HPDE6-E6E7 (cell line): ENCODE measurements around the gene PDZRN4.

ENCODE experiments used
- DNase-seq: peaks from one replicate; pipeline ENCODE4 v3.0.0; 2011; ENCODE audit warnings: missing footprints; ENCODE audit errors: extremely low spot score

The PDZRN4 gene

DNA sequence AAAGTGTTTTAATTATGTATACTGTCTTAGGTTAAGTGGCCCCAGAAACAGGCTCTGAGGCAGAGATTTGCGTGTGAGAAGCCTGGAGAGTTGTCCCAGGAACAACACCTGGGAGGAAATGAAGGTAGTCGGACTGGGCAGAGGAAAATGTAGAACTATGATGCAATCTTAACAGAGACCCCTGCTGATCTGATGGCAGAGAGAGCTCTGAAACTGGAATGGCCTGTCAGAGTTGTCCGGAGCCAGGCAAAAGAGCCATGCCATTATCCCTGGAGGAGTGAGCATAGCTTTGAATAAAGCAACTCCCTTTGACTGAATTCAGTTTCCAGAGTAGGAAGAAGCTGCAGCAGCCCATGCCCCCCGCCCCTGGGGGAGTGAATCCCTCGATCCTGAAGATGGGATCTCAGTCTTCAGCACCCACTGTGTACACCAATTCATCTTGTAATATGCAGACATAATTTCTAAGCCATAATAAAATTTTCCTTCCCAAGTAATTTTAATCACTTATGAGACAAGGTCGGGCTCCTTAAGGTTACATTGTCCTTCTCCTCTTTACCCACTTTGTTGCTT lies 264.8 kb downstream of the PDZRN4 start:
- no peak for DNase-seq

DNA sequence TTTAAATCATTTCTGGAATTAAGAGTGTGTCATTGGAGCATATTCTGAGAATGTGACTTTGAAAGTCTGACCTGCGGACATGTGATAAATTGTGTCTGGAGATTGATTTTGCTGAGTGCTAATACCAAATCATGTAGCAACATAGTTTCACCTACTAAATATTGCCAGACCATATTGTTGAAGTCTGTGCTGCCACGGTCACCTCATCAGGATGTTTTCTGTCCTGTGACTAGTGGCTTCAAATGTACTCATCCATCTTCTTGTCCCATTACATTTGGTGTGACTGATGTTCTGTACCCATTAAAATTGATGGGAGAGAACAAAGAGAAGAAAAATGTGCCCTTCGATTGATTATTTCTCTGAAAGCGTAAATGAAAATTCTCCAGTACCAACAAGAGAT lies 265.3 kb downstream of the PDZRN4 start:
- no peak for DNase-seq

DNA sequence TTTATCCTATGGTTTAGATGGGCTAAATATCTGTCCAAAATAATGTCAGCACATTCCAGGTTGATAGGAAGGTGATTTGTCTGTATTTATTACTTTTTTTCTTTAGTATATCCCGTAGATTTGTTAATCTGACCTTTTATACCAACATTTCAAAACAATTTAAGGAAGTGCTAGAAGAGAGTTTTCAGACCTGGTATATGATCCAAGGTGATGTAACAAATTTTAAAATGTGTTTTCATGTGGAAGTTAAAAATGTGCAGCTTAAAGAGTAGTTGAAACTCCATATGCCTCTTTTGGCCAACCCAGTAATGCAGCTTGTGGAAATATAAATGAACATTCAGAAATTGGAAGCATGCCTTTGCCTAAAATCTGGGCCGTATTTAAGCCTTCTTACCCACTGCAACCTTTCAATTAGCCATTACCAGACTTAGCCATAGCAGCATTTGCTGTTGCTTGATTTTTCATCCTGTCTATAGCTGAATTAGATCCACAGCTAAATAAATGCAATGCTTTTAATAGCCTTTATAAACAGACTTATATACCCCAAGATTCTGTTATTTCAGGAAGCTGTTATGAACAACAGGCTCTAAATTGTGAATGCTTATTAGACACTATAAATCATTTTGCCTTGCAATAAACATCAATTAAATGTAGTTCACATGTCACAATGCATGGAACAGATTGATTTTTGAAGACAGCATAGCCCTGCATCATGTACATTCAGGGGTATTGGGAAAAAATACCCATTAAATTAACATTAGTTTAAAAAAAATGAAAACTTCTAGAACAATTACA lies 271.2 kb downstream of the PDZRN4 start:
- DNase-seq, result no peak

DNA sequence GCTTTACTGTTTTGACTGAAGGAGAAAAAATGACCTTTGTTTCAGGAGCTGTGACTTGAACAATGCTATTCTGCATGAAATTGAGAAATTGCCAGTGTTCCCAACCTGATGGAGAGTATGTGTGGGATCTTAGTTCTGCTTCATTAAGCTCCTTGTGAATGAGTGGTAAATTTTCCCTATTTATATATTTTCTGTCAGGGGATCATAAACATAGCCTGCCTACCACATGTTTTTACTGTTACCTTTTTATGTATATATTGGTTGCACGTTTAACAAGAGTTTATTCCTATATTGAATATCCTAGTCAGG lies 271.7 kb downstream of the PDZRN4 start:
- DNase-seq, result no peak

DNA sequence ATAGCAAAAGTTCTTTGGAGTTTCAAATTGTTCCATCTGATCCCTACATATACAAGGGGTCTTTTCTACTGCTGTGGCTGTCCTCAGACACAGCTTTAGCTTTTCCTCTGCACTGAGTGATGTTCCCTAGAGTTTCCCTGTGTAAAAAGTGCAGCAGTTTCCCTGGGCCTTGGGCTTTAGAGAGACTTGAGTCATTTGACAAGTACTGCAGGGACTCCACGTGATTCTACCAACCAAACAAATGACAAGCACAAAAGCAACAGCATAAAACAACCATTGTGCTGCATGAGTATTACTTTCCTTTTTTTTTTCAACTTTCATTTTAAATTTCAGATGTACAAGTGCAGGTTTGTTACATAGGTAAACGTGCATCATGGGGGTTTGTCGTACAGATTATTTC lies 272.8 kb downstream of the PDZRN4 start:
- DNase-seq, result no peak

DNA sequence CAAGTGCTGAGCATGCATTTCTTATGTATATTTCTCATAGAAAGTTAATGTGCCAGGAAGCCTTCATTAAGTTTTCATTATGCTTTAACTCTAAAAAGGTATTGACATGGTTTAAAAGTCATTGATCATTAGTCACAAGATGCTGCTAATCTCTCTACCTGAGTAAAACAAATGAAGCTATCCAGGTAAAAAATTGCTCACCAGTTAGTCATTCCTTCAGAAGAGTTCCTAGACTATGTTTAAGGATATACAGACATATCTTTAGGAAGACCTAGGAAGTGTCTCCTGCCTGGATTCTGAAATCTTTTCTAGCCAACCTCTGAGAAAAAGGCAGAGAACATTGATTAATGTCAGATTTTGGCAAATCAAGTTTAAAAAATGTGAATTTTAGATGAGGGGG lies 274.2 kb downstream of the PDZRN4 start:
- no peak for DNase-seq

DNA sequence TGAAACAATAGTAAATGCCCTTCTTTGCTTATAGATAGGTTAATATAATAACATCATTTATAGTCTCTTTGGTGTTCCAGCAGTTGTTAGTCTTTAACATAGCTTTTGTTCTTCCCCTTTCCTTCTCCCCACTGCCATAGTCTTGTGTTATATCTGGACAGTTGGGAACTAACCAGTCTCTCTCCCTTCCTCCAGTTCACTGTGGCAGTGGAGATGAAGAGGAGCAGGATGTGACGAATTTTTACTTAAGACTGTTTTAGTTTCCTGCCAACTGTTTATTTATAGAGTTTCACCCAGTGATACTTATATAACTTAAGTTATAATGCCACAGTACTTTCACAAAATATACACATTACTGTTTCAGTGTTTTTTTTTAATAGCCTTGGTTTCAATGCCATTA lies 277.4 kb downstream of the PDZRN4 start:
- DNase-seq, result no peak

DNA sequence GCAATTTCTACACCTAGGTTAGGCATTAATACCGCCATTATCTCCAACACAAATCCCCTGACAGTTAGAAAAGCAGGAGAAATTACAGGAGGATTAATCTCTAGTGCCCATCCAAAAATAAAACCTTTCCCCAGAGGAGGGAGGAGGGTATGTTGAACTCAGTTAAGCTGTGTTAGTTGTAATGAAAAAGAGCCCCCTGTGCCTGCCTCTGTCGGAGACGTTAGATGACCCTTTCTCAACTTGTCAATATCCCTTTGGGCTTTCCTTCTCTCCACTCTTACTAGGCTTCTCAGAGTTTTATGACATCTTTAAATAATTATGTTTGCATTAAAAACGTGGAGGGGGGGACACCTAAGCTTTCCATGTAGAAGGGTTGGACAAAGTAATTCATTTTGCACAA lies 278.2 kb downstream of the PDZRN4 start:
- DNase-seq, result no peak

DNA sequence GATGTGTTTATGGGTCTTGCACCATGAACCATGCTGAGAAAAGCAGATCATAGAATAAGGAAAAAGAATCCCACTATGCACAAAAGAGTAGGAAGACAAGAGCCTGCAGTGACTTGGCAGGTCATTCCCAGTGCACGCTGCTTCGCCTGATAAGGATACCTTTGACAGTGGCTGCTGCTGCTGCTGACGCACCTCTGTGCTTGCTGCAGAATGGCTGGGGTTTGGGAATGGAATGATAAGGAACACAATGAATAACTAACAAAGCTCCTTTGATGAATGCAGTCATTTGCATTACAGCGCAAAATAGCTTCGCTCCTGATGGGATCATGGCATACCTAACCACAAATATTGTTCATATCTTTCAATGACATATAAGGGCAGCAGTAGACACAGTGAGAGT lies 278.7 kb downstream of the PDZRN4 start:
- DNase-seq, result no peak

DNA sequence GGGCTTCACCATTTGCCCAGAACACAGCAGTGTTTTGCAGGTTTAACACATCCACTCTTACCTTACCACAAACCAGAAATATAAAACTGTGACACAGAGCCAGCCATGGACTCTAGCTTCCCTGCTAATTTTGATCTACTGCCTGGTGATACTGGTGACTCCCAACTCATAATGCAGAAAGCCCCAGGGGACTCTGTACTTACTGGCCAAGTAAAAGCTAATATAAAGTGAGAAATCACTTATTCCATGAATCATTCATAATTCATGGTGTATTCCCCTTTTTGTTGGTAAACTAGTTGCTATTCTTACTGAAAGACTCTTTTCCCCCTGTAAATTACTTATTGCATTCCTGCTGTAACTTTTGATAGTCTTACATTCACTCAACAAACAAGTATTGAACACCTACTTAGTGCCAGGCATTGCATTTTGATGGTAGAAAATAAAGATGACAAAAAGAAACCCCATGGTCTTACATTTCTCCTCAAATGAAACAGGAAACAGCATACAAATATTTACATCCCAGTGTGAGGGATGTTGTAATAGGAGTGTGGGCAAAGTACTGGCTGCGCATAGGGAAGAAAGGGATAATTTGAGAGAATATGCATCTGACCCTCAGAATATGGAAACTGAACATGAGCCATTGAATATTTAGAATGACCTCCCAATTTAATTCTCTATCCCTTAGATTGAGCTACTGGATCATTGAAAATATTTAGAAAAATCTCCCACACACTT lies 279.6 kb downstream of the PDZRN4 start:
- no peak for DNase-seq

DNA sequence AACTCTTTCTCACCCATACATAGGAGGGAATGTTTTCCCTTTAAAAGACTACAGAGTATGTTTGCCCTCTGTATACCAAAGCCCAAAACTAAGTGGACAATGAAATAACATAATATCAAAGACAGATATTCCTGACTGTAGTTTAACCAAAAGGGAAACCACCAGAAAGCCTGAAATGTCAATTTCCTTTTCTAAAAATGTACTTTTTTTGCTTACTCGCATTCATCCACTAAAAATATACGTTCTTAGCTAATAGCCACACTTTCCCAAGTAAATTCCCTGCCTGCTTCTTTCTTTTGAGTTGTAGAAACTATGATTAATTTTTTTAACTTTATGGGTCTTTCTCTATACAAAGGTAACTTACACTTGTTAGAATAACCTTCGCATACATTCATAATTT lies 280.2 kb downstream of the PDZRN4 start:
- no peak for DNase-seq

DNA sequence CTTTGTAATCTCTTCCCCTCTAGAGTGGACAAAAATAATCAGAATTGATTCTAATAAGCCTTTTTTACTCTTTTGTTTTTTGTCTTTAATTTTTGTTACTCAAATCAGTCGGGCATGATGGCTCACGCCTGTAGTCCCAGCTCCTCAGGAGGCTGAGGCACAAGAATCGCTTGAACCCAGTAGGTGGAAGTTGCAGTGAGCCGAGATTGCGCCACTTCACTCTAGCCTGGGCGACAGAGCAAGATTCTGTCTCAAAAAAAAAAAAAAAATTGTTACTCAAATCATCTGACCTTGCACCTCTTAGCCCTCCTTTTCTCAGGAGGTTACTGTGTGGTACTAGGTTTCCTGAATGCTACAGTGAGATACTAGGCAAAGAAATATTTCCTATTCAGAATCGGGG lies 280.6 kb downstream of the PDZRN4 start:
- DNase-seq, result no peak

DNA sequence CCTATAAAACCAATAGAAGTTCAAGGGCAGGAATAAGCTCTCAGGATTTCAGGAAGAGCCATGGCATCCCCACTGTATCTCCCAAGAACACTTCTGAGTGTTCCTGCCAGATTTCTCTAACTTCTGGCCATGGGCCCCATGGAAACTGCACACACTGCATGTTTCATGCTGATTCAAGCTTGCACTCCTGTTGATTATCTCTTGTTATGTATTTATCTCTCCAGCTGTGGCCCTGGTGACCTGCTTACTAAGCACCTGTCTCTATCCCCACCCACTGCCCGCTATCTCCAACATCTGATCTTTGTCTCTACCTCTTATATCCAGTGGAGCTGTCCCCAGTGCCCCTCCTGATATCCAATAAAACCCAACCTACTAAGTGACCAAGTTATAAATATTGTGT lies 285.3 kb downstream of the PDZRN4 start:
- DNase-seq, result no peak

DNA sequence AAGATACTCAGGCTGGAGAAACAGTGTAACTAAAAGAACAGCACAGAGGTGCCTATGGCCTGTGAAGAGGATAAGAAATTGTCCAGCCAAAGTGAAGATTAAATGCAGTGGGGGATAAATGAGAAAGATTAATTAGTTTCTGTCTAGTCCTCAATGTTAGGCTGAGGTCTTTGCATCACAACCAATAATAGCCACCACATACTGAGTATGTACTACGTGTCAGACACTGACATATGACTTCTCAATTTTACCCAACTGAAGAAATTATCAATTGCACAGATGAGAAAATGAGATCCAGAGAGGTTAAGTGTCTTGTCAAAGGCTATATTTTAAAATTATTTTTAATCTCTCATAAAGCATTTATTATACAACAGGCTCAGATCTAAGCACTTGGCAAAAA lies 285.9 kb downstream of the PDZRN4 start:
- DNase-seq, result no peak

DNA sequence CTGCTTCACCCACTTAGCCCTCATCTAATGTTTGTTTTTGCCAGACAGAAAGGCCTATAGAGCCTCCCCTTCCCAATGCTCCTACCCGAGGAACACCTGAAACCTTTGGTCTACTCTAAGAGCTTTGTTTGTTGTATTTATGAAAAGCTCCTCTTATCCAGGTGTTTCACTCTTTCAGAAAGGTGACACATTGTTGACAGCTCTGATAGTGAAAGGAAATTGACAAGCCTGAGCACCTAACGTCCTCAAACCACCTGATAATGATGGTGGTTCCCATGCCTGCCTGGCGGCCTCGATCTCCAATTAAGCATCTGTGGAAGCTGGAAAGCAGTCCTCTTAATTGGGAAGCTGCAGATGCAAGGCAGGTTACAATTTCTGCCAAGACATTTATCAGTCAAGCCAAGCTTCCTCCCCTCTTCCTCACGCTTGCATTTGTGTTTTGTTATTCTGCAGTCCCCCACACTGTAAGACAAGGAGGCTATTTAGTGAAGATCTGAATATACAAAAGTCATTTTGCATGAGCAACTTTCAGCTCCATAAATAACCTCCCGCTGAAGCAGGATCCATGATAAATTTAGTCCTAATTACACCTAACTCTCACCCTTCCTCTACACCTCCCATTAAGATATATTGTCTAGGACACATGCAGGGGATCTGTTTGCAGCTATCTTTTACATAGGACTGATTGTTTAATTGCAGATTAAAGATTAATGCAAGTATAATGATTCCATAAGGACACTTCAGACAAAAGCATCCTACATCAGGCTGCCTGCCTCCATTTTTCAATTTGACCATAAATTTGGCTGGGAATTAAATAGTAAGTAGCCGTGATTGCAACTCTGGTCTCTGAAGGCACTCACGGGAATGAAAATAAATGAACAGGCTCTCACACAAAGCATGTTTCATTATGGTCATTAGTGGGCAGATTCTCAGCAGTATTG lies 288.6 kb downstream of the PDZRN4 start:
- no peak for DNase-seq

DNA sequence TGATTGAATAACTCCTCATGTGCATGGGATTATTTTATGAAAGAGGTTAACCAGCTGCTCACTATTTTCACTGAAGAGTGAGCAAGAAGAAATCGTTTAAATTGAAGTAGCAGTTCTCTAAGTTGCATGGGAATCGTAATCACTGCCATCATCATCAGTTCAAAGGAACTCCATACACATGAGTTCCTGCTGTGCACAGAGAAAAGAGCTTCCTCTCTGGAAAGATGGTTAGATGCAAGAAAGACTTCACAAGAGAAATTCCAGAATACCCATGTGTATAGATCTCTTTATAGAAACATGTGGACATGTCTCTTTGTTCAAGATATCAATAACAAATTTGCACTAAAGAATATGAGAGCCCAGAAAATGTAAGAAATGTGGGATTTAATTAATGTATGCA lies 291.3 kb downstream of the PDZRN4 start:
- DNase-seq, result no peak

DNA sequence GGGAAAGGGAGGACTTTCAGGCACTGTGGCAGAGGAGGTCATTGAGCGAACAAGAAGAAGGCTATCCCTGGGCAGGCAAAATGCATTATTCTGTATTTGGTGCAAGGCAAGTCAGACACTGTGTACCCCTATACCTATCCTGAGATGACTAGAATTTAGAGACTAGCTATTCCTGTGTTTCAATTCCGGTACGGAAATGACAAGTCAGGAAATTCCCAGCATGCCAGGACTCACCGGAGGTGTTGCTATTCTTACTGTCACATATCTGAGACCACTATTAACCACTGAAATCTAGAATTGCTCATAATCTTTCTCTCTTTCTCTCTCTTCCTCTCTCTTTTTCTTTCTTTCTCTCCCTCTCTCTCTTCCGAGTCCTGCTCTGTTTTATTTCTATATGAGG lies 297.1 kb downstream of the PDZRN4 start:
- DNase-seq, result no peak

DNA sequence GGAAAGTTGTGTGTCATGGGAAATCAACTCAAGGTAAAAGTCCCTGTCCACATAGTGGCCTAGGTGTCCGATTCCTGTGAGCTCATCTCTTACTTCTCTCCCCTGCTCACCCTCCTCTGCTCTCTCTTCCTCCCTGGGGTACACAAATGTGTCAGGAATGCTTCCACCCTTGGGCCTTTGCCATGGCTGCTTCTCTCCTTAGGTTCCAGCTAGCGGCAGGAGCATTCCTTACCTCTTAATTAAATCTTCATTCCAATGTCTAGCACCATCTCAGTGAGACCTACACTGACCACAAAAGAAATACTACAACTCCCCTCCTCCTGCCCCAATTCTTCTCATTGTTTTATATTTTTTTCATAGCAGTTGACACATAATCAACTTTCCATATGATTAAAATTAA lies 298.6 kb downstream of the PDZRN4 start:
- no peak for DNase-seq

DNA sequence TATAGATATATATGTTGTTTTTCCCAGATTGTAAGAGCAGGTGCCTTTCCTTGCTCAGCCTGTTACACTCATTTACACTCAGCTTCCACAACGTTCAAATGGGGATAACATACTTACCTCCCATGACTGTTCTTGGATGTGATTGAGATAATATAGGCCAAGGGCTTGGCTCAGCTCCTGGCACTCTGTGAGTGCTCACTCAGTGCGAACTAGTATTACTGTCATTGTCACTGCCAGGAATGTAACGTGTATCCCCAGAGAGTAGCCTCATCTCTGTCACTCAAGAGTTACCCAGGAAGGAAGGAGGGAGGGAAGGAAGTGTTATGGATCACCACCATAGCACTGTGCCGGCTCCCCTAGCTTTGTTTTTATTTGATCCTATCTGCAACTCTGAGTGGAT lies 307.9 kb downstream of the PDZRN4 start:
- DNase-seq, result no peak

DNA sequence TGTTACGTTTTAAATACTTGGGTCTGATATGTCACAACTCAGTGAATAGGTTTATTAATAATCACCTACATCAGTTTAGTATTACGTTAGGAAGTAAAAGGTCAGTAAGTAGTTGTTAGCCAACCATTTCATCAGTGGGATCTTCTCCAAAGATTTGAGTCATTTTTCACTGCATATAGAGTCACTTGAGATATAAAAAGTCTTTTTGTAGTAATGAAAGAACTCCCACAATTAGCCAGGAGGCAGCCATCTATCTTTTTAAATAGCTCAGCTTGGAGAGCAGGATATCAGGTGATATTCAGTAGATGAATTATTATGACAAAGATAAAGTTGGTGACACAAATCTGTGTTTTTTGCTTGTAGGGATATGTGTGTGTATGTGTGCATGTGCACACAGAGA lies 309.3 kb downstream of the PDZRN4 start:
- DNase-seq, result no peak

DNA sequence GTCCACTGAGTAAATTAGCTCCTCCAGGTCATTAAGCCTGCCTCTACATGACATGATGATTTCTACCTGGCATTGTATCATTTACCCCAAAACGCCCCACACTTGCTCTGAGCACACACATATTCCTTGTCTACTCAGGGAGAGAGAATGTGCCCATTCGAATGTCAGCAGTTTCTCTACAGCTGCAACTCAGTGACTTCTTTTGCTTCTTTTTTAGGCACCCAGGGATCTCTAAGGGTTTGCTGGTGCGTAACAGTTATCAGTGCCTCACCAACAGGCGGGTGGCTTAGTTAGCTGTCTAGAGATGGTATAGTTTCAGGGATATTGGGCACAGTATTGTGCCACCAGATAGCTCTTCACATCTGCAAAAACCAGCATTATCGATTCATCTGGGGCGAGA lies 316.9 kb downstream of the PDZRN4 start:
- DNase-seq, result no peak

DNA sequence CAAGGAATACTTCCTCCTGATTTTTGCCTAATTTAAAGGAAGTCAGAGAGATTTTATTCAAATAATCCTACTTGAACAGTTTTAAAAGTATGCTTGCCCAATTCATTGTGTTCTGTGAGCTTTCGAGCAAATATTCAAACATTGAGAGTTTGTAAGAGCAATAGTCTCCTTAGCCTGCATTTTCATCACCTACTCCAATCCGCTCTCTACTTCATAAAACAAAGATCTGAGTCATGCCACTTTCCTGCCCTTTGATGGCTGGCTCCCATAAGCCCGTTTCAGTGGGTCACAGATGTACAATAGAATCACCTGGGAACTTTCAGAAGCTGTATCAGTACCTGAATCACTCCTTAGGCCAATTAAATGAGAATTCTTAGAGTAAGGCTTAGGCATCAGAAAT lies 319.2 kb downstream of the PDZRN4 start:
- DNase-seq, result no peak
